Kidney (tissue), 14 donors: ENCODE measurements around the gene TCEA3. TPM values are rescaled to one million over a fixed set of nuclear protein-coding genes. Genes with fewer than 3 reads are reported as not detected.

Experiments
- DNase-seq, 5 donors: peaks; one replicate each; pipeline ENCODE4 v3.0.0-alpha.2; 2013 to 2020
- FAIRE-seq: peaks from 2 replicates; lab custom pipeline; 2012; peaks lifted over from hg19 to GRCh38; lab: Jason Lieb, UNC
- H3K27ac ChIP-seq, 2 donors: one replicate each; pipeline ENCODE4 v1.7.0; 2013; ENCODE audit warnings: low read depth in 2 of 2, low read length in 2 of 2, inconsistent platforms in 1 of 2
- H3K27me3 ChIP-seq: one replicate; pipeline ENCODE4 v1.7.1; 2013; ENCODE audit warnings: low read length, inconsistent platforms; ENCODE audit not compliant: control insufficient read depth, insufficient read depth
- H3K36me3 ChIP-seq, 3 donors: one replicate each; pipeline versions ENCODE4 v1.7.0 to v1.7.1; 2013; ENCODE audit warnings: low read length in 3 of 3, control low read depth in 1 of 3, inconsistent platforms in 1 of 3; ENCODE audit not compliant: insufficient read depth in 3 of 3, control insufficient read depth in 2 of 3
- H3K4me1 ChIP-seq, 3 donors: one replicate each; pipeline versions ENCODE4 v1.7.0 to v1.7.1; 2013; ENCODE audit warnings: low read length in 3 of 3, inconsistent platforms in 1 of 3, low read depth in 1 of 3; ENCODE audit not compliant: control insufficient read depth in 2 of 3, insufficient read depth in 2 of 3
- H3K4me3 ChIP-seq, 3 donors: one replicate each; pipeline versions ENCODE4 v1.7.0 to v1.8.1; 2013; ENCODE audit warnings: low read length in 3 of 3, control low read depth in 1 of 3, inconsistent platforms in 1 of 3
- H3K9ac ChIP-seq, 3 donors: one replicate each; pipeline versions ENCODE4 v1.7.0 to v1.7.1; 2013; ENCODE audit warnings: low read length in 3 of 3, control low read depth in 1 of 3, inconsistent platforms in 1 of 3
- H3K9me3 ChIP-seq, 3 donors: one replicate each; pipeline versions ENCODE4 v1.7.0 to v1.7.1; 2013; ENCODE audit warnings: low read length in 3 of 3, control low read depth in 1 of 3, inconsistent platforms in 1 of 3; ENCODE audit not compliant: control insufficient read depth in 2 of 3, insufficient read depth in 1 of 3
- CTCF ChIP-seq: IDR thresholded peaks from 3 replicates; pipeline ENCODE4 v1.5.1; 2012; ENCODE audit warnings: mild to moderate bottlenecking, moderate library complexity, borderline replicate concordance; ENCODE audit not compliant: insufficient read depth; ENCODE audit errors: extremely low read depth
- intact Hi-C: fragments of 100-400 bp; cut with DNase I; formaldehyde crosslinking; loops from one replicate; pipeline ENCODE4 v1.11.1; 2022
- polyA plus RNA-seq: library from polyadenylated mRNA; stranded (reverse); fragments of 350-450 nt; fragmentation: Illumina TruSeq; extraction: RNeasy Lipid Tissue Mini Kit (QIAGEN cat#74804); gene quantifications from one replicate; pipeline ENCODE4 v1.2.3, GENCODE V29; 2014; ENCODE audit warnings: low read depth, low replicate concordance; ENCODE audit not compliant: insufficient read depth
- total RNA-seq: library from RNA; stranded (reverse); fragmentation: NEBNext Ultra II Directional; extraction: Animal tissue kit (Norgen Biotek cat#: 25700); gene quantifications from one replicate; pipeline ENCODE4 v1.2.1, GENCODE V29; 2021
- donor health status: control.
- donor health status: control.
- donor health status: control.
- donor health status: control.
- donor health status: control.
- donor health status: DM: yes; HTN: yes; CAD: no.
- donor health status: Normal renal cell carcinoma (clear cell type).

TCEA3 gene
- total and polyA plus RNA-seq, 2 donors from 2014 or later: 46.3 to 93.2 TPM

GRCh38 chr1:23444104-23444533 is 19.6 kb upstream of the TCEA3 start:
- Histone ChIP-seq H3K9ac (no peak overlapping the region), H3K9me3 (no peaks in the 10 kb centered on the region), H3K4me1 (no peaks in the 10 kb centered on the region), H3K4me3 (no peak overlapping the region), H3K36me3 (peaks cover 0 to 14% (median 0%) of the 10 kb centered on the region in 3 donors), H3K27me3 (no peaks in the 10 kb centered on the region), H3K27ac (no peak overlapping the region)
- TF ChIP-seq CTCF: no peak
- FAIRE-seq (no peak), DNase-seq (no peak)
- intact Hi-C loops: no loop called here

GRCh38 chr1:23442751-23443150 is 18.2 kb upstream of the TCEA3 start:
- no peak for TF ChIP-seq CTCF
- no peak overlapping the region for H3K9ac ChIP-seq
- H3K9me3 ChIP-seq: no peaks in the 10 kb centered on the region
- H3K27ac ChIP-seq: no peak overlapping the region
- H3K27me3 ChIP-seq: no peaks in the 10 kb centered on the region
- DNase-seq (no peak), FAIRE-seq (no peak)
- H3K36me3 ChIP-seq: peaks cover 0 to 20% (median 4%) of the 10 kb centered on the region in 3 donors
- H3K4me1 ChIP-seq: no peaks in the 10 kb centered on the region
- intact Hi-C loops: no loop called here
- no peak overlapping the region for H3K4me3 ChIP-seq

GRCh38 chr1:23441446-23442148 is 17.0 kb upstream of the TCEA3 start:
- Histone ChIP-seq H3K4me1 (no peaks in the 10 kb centered on the region), H3K27me3 (no peaks in the 10 kb centered on the region), H3K9ac (no peak overlapping the region), H3K36me3 (peaks cover 0 to 20% (median 4%) of the 10 kb centered on the region in 3 donors), H3K4me3 (no peak overlapping the region), H3K27ac (no peak overlapping the region), H3K9me3 (no peaks in the 10 kb centered on the region)
- intact Hi-C loops: no loop called here
- DNase-seq: no peak
- no peak for FAIRE-seq
- no peak for TF ChIP-seq CTCF

GRCh38 chr1:23438545-23438944 is 14.0 kb upstream of the TCEA3 start:
- intact Hi-C loops: no loop called here
- DNase-seq (no peak), FAIRE-seq (no peak)
- H3K4me3 ChIP-seq: no peak overlapping the region
- H3K27ac ChIP-seq: no peak overlapping the region
- no peaks in the 10 kb centered on the region for H3K9me3 ChIP-seq
- no peaks in the 10 kb centered on the region for H3K27me3 ChIP-seq
- H3K4me1 ChIP-seq: no peaks in the 10 kb centered on the region
- TF ChIP-seq CTCF: no peak
- no peak overlapping the region for H3K9ac ChIP-seq
- peaks cover 0 to 31% (median 11%) of the 10 kb centered on the region in 3 donors for H3K36me3 ChIP-seq
